ENCODE results near the gene USP31. TPM values are rescaled to one million over a fixed set of nuclear protein-coding genes. Genes with fewer than 3 reads are reported as not detected.

The USP31 gene
- total RNA-seq, 1 experiment from 2014 or later: 17.4 TPM

DNA sequence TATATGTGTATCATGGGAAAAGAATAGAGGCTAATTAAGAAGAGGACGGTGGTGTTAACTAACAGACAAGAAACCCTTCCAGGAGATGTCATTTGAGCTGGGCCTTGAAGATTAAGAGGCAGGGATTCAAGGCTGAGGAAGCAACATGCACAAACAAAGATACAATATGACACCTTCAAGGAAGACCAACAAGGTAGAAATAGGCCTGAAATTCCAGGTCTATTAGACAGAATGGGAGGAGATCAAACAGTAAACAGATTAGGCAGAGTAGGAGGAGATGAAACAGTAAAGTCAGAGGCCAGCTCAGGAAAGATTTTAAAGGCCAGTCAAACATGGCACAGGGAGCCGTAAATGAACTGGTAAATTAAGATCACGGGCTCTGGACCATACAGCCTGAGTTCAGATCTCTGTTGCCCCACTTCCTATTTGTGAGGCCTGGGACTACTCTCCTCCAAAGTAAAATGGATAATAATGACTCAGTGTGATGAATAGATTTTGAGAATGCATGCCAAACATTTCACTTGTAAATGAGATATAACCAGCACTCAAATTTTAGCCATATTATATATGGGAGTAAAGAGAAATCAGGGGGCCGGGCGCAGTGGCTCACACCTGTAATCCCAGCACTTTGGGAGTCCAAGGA, 38.9 kb downstream of the USP31 start:
- POLR2A ChIA-PET: no interaction called here
- no peak for ATAC-seq

DNA sequence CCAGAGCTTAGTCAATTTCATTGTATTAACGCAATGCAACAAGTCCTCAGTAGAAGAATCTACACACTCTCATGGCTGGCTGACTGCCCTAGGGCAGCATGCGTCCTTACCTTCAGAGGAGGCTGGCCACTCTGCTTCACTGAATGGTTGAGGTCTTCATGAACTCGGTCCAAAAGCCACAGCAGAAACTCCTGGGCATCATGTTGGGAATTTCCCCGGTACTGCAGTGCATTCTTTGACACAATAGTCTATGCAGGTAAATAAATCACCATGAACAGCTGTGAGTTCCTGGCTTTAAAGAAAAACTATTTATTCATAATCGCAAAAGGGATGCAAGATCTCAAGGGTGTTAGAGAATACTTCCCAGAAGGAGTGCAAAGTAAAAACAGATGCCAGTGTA, 41.3 kb downstream of the USP31 start:
- DNase-seq (ENCODE audit: low spot score) (no peak), ATAC-seq (no peak)
- peaks cover 14% of the 10 kb centered on the region for H3K4me1 Mint-ChIP-seq
- no peaks in the 10 kb centered on the region for H3K27me3 Mint-ChIP-seq (ENCODE audit: low read depth)
- H3K36me3 Mint-ChIP-seq: peaks cover 16% of the 10 kb centered on the region
- POLR2A ChIA-PET: no interaction called here
- peaks cover 15% of the 10 kb centered on the region for H3K9me3 Mint-ChIP-seq
- no peak overlapping the region for H3K27ac Mint-ChIP-seq
- H3K4me3 Mint-ChIP-seq: no peak overlapping the region
- CTCF ChIA-PET: no interaction called here
- TF ChIP-seq ZNF423 (CRISPR knock-in tag; IDR thresholded peaks at IDR 0.05): no peak
- TF ChIP-seq FOXJ3 (CRISPR knock-in tag; IDR thresholded peaks at IDR 0.05; ENCODE audit: borderline replicate concordance): no peak
- TF ChIP-seq, protein P1, sequence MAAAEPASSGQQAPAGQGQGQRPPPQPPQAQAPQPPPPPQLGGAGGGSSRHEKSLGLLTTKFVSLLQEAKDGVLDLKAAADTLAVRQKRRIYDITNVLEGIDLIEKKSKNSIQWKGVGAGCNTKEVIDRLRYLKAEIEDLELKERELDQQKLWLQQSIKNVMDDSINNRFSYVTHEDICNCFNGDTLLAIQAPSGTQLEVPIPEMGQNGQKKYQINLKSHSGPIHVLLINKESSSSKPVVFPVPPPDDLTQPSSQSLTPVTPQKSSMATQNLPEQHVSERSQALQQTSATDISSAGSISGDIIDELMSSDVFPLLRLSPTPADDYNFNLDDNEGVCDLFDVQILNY (CRISPR knock-in tag; IDR thresholded peaks at IDR 0.05): no peak
- TF ChIP-seq ZNF138 (CRISPR knock-in tag; conservative IDR thresholded peaks at IDR 0.05): no peak
- TF ChIP-seq NFYB (CRISPR knock-in tag; conservative IDR thresholded peaks at IDR 0.05; ENCODE audit: low read depth): no peak
- TF ChIP-seq ZNF121 (CRISPR knock-in tag; IDR thresholded peaks at IDR 0.05): no peak
- no peak for TF ChIP-seq IRF2 (CRISPR knock-in tag; IDR thresholded peaks at IDR 0.05; ENCODE audit: borderline replicate concordance, low read depth)
- no peak for TF ChIP-seq ELF4 (CRISPR knock-in tag; IDR thresholded peaks at IDR 0.05; ENCODE audit: low read depth)
- TF ChIP-seq, protein P2, sequence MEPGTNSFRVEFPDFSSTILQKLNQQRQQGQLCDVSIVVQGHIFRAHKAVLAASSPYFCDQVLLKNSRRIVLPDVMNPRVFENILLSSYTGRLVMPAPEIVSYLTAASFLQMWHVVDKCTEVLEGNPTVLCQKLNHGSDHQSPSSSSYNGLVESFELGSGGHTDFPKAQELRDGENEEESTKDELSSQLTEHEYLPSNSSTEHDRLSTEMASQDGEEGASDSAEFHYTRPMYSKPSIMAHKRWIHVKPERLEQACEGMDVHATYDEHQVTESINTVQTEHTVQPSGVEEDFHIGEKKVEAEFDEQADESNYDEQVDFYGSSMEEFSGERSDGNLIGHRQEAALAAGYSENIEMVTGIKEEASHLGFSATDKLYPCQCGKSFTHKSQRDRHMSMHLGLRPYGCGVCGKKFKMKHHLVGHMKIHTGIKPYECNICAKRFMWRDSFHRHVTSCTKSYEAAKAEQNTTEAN (CRISPR knock-in tag; IDR thresholded peaks at IDR 0.05): no peak
- TF ChIP-seq ATF1 (CRISPR knock-in tag; IDR thresholded peaks at IDR 0.05): no peak
- TF ChIP-seq PRRX2 (CRISPR knock-in tag; IDR thresholded peaks at IDR 0.05): no peak

More for the DNA sequence above, 38.9 kb downstream of the USP31 start:
- Mint-ChIP-seq H3K36me3 (peaks cover 14% of the 10 kb centered on the region), H3K27ac (no peak overlapping the region), H3K4me3 (no peak overlapping the region), H3K9me3 (peaks cover 15% of the 10 kb centered on the region), H3K4me1 (peaks cover 14% of the 10 kb centered on the region), H3K27me3 (ENCODE audit: low read depth) (no peaks in the 10 kb centered on the region)
- TF ChIP-seq, protein P1 (CRISPR knock-in tag; IDR thresholded peaks at IDR 0.05): no peak
- TF ChIP-seq SOX15 (CRISPR knock-in tag; IDR thresholded peaks at IDR 0.05): no peak
- DNase-seq (ENCODE audit: low spot score): no peak
- CTCF ChIA-PET: no interaction called here

DNA sequence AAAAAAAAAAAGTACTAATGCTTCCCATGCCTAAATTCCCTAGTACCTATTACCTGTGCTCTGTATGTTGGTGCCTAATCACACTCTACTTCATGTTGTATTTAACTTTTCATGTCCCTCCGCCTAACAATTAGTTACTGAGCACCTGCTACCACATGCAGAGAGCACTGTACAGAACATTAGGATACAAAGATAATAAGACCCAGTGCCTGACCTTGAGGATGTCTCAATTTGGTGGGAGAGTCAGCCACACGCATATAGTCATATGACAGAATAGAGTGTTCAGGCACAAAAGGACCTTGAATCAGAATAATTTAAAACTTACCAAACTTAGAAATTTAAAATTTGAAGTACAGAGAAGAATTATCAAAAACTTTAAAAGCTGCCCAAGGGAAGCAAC, 42.1 kb downstream of the USP31 start:
- H3K4me3 Mint-ChIP-seq: no peak overlapping the region
- CTCF ChIA-PET: no interaction called here
- H3K9me3 Mint-ChIP-seq: peaks cover 15% of the 10 kb centered on the region
- POLR2A ChIA-PET: no interaction called here
- ATAC-seq (no peak), DNase-seq (ENCODE audit: low spot score) (no peak)
- H3K4me1 Mint-ChIP-seq: peaks cover 14% of the 10 kb centered on the region
- H3K36me3 Mint-ChIP-seq: peaks cover 16% of the 10 kb centered on the region
- no peaks in the 10 kb centered on the region for H3K27me3 Mint-ChIP-seq (ENCODE audit: low read depth)
- TF ChIP-seq NFYB (CRISPR knock-in tag; conservative IDR thresholded peaks at IDR 0.05; ENCODE audit: low read depth) (no peak), SMAD4 (CRISPR knock-in tag; IDR thresholded peaks at IDR 0.05) (no peak), EMX1 (CRISPR knock-in tag; IDR thresholded peaks at IDR 0.05) (no peak), SOX15 (CRISPR knock-in tag; IDR thresholded peaks at IDR 0.05) (no peak), GTF2I (CRISPR knock-in tag; conservative IDR thresholded peaks at IDR 0.05) (no peak), SMAD3 (CRISPR knock-in tag; IDR thresholded peaks at IDR 0.05; ENCODE audit: borderline replicate concordance) (no peak), ZNF263 (CRISPR knock-in tag; IDR thresholded peaks at IDR 0.05; ENCODE audit: low read depth) (no peak), ZNF121 (CRISPR knock-in tag; IDR thresholded peaks at IDR 0.05) (no peak)
- TF ChIP-seq, protein P3, sequence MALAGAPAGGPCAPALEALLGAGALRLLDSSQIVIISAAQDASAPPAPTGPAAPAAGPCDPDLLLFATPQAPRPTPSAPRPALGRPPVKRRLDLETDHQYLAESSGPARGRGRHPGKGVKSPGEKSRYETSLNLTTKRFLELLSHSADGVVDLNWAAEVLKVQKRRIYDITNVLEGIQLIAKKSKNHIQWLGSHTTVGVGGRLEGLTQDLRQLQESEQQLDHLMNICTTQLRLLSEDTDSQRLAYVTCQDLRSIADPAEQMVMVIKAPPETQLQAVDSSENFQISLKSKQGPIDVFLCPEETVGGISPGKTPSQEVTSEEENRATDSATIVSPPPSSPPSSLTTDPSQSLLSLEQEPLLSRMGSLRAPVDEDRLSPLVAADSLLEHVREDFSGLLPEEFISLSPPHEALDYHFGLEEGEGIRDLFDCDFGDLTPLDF (CRISPR knock-in tag; IDR thresholded peaks at IDR 0.05): no peak
- TF ChIP-seq, protein P4, sequence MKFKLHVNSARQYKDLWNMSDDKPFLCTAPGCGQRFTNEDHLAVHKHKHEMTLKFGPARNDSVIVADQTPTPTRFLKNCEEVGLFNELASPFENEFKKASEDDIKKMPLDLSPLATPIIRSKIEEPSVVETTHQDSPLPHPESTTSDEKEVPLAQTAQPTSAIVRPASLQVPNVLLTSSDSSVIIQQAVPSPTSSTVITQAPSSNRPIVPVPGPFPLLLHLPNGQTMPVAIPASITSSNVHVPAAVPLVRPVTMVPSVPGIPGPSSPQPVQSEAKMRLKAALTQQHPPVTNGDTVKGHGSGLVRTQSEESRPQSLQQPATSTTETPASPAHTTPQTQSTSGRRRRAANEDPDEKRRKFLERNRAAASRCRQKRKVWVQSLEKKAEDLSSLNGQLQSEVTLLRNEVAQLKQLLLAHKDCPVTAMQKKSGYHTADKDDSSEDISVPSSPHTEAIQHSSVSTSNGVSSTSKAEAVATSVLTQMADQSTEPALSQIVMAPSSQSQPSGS (CRISPR knock-in tag; IDR thresholded peaks at IDR 0.05; ENCODE audit: borderline replicate concordance, low read depth): no peak
- TF ChIP-seq, protein P5, sequence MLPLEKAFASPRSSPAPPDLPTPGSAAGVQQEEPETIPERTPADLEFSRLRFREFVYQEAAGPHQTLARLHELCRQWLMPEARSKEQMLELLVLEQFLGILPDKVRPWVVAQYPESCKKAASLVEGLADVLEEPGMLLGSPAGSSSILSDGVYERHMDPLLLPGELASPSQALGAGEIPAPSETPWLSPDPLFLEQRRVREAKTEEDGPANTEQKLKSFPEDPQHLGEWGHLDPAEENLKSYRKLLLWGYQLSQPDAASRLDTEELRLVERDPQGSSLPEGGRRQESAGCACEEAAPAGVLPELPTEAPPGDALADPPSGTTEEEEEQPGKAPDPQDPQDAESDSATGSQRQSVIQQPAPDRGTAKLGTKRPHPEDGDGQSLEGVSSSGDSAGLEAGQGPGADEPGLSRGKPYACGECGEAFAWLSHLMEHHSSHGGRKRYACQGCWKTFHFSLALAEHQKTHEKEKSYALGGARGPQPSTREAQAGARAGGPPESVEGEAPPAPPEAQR (CRISPR knock-in tag; IDR thresholded peaks at IDR 0.05): no peak
- H3K27ac Mint-ChIP-seq: no peak overlapping the region

All from WTC11 (cell line).